GM06990 (cell line): ENCODE data around the gene MCHR2.
A peak's percentile ranks its signal among the peaks of the same experiment; 100 is the strongest.

Experiments used
- DNase-seq: peaks from one replicate; pipeline ENCODE4 v3.0.0-alpha.2; 2011; ENCODE audit not compliant: insufficient read length; ENCODE audit errors: extremely low read depth
- H3K27me3 ChIP-seq: replicated peaks from 2 replicates; pipeline ENCODE4 v1.6.0; 2011; ENCODE audit warnings: low read length; ENCODE audit not compliant: control insufficient read depth, insufficient read depth
- H3K36me3 ChIP-seq: 2 replicates; pipeline ENCODE4 v1.5.1; 2011; ENCODE audit warnings: low read length; ENCODE audit not compliant: control insufficient read depth, insufficient read depth
- H3K4me3 ChIP-seq: replicated peaks from 2 replicates; pipeline ENCODE4 v1.5.1; 2011; ENCODE audit warnings: low read depth, mild to moderate bottlenecking, control low read depth, low read length
- CTCF ChIP-seq: IDR thresholded peaks from 2 replicates; pipeline ENCODE4 v1.5.1; 2011; ENCODE audit warnings: low read length, control low read depth, mild to moderate bottlenecking, inconsistent platforms; ENCODE audit not compliant: insufficient read depth, poor library complexity, severe bottlenecking

The MCHR2 gene

DNA sequence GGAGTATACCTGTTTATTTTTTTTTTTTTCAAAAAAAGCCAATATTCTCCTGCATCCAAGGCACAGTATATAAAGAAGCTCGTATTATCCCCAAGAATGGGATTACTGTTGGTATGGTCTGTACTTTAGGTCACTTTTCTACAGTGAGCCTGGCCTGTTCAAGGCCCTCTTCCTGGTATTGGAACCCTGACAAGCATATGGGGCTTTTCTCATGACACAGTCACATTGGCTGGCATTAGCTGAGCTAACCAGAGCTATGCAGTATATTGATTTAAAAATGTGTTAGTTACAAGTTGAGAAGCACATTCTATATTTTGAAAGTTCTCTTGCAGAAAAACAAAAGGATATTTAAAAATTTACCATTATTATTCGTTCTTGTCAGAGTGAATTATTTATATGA lies 48.0 kb downstream of the MCHR2 start:
- Histone ChIP-seq H3K4me3 (no peak overlapping the region), H3K27me3 (no peaks in the 10 kb centered on the region), H3K36me3 (no peaks in the 10 kb centered on the region)
- no peak for DNase-seq
- TF ChIP-seq CTCF: no peak

GRCh38 chr6:99943846-99944245 lies 50.2 kb downstream of the MCHR2 start:
- no peaks in the 10 kb centered on the region for H3K36me3 ChIP-seq
- H3K4me3 ChIP-seq: no peak overlapping the region
- no peak for TF ChIP-seq CTCF
- no peak for DNase-seq
- no peaks in the 10 kb centered on the region for H3K27me3 ChIP-seq

DNA sequence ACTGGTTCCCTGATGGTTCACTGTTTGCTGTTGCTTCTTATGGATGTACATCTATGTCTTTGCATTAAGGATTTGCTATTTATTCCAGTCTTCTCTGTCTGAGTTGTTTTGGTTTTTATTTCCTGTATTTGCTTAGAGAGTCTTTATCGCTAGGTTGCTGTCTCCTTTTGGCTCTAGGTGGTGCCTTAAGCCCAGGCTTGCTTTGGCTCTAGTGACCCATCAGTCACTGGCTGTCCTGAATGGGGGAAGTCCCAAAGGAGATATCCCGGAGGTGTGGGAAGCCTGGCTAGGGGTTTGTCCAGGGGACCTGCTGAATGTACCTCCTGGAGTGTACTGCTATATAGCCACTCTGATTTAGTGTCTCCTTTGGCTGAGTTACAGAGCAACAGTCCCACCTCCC lies 53.4 kb downstream of the MCHR2 start:
- TF ChIP-seq CTCF: no peak
- no peaks in the 10 kb centered on the region for H3K27me3 ChIP-seq
- H3K36me3 ChIP-seq: no peaks in the 10 kb centered on the region
- no peak for DNase-seq
- H3K4me3 ChIP-seq: no peak overlapping the region

- Histone ChIP-seq H3K36me3 (no peaks in the 10 kb centered on the region), H3K27me3 (no peaks in the 10 kb centered on the region), H3K4me3 (no peak overlapping the region)
- no peak for TF ChIP-seq CTCF
- no peak for DNase-seq
Measured at GRCh38 chr6:99933129-99933528, 60.9 kb downstream of the MCHR2 start.

DNA sequence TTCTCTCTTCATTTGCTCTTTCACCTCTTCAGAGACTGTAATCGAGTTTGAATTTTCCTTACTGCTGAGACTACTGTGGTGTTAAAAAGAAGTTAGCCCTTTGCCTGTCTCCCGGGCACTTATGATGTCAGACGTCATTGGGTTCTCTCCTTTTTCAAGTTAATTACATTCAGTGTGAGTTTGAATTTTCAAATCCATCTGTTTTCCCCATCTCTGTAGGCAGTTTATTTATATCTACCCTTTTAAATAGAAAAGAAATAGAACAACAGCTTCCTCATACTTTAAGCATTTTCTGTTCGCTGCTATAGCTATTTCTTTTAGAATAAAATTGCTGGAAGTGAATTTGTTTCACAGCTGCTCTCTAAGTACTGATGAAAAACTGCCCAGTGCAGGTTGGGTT lies 81.4 kb downstream of the MCHR2 start:
- Histone ChIP-seq H3K4me3 (no peak overlapping the region), H3K27me3 (no peaks in the 10 kb centered on the region), H3K36me3 (no peaks in the 10 kb centered on the region)
- TF ChIP-seq CTCF: no peak
- no peak for DNase-seq

DNA sequence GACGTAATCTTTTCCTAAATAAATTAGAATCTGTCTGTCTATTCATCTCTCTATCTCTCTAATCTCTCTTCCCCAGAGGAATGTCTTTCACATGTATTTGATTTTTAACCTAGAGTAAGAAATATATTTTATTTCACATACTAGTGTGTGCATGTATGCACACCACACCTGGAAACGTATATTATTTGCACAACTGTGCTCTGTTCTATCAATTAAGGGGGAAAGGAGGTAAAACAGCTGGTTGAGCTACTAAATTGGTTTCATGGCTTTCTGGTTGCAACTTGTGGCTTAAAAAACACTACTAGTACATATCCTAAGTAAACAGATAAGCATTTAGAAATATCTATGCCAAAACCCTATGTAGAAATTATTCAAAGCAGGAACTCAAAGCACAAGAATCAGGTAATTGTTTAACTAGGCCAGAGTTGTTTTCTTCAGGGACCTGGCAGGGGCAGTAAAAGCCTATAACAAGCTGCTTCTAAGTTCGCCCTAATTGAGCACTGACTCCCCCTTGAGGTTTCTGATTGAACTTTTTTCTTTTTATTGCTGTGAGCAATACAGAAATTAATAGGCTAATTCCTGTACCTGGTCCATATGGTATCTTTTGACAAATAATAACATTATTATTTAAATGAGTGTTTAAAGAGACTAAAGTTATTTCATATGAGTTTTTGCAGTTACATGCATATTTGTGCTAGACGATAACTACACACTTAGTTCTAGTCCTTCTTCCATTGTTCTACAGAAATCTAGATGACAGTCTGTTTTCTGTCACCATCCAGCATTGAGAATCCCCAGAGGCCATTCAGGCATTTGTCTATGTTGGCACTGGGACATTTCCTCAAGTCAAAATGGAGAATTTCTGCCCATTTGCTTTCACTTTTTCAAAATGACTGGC lies 88.6 kb downstream of the MCHR2 start:
- no peak for DNase-seq
- Histone ChIP-seq H3K27me3 (no peaks in the 10 kb centered on the region), H3K36me3 (no peaks in the 10 kb centered on the region), H3K4me3 (no peak overlapping the region)
- peak; percentile 63 for TF ChIP-seq CTCF
